Ishikawa (cell line): Measurements from ENCODE around the gene EIF2AK3.

Experiments
- EP300 ChIP-seq: IDR thresholded peaks from 2 replicates; pipeline ENCODE4 v1.6.1; 2012; ENCODE audit warnings: borderline replicate concordance
- RAD21 ChIP-seq: IDR thresholded peaks from 2 replicates; pipeline ENCODE4 v1.6.1; 2012; ENCODE audit warnings: low read depth
- TAF1 ChIP-seq: IDR thresholded peaks from 2 replicates; pipeline ENCODE4 v1.6.1; 2012; ENCODE audit warnings: low read depth, mild to moderate bottlenecking

GRCh38 chr2:88614497-88615157 is 12.6 kb downstream of the EIF2AK3 start:
- TF ChIP-seq EP300 (no peak), TAF1 (no peak), RAD21 (no peak)
